NCI-H2107 (cell line): ENCODE results near the gene FARS2.
"Not testable (repeated sequence)": the region's sequence is repeated elsewhere in the genome, so short reads cannot be mapped to it uniquely, and the experiment has no call there.

ENCODE experiments used
- DNase-seq: peaks from one replicate; lab custom pipeline; 2025; lab: John Stamatoyannopoulos, UW

Gene FARS2

DNA sequence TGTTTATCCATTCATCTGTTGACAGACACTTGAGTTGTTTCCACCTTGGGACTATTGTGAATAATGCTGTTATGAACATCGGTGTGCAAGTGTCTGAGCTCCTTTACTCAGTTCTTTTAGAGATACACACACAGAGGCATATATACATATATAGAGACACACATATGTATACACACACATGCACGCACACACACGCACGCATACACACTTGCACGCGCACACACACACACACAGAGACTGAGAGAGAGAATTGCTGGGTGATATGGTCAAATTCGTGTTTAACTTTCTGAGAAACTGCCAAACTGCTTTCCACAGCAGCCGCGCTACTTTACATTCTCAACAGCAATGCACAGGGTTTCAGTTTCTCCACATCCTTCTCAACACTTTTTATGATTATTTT lies 273.3 kb downstream of the FARS2 start:
- DNase-seq, result no peak

DNA sequence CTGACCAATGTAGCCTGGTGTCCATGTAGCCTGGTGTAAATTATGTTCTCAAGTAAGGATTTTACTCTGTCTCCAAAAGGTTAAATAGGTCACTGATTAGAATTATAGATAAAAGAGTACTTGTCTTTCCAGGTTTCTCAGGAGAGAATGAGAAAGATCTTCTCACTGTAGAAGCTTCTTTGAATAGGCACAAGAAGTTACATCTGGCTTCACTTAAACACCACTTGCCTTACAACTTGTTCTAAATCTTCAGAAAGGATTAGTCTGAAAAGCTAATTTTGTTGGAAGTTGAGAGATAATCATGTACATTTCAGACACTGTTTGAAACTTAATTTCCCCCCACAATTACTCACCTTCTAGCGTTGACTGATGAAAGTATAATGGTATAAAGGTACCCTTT lies 275.3 kb downstream of the FARS2 start:
- no peak for DNase-seq

DNA sequence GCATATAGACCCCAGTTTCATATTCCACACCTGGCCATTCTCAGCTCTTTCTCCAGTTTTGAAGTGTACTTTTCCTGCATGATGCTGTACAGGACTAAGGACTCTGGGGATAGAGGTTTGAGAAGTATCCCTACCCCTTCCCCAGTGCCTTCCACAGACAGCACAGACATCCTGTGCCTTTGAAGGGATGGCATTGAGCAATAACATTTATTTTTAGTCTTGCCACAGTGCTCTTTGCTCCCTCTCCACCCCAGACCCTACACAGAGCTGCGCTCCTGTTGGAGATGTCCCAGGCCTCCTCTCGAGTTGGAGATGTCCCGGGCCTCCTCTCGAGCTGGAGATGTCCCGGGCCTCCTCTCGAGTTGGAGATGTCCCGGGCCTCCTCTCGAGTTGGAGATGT lies 275.8 kb downstream of the FARS2 start:
- DNase-seq, result no peak

DNA sequence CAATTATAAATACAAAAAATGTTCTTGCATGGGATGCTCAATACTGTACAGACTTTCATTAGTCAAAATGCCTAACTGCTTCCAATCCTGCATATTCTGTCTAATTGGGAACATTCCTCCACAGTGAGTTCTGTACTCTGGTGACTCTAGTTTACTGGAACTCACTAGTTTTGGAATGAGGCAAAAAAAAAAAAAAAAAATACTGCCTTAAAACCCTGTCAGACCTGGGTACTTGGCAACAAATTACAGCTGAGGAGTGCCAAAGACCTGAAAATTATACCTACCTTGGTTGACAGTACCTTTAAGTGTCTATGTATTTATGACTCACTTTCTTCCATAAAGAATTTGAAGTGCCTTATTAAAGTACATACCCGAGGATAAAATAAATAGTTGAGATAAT lies 276.7 kb downstream of the FARS2 start:
- DNase-seq, result no peak

DNA sequence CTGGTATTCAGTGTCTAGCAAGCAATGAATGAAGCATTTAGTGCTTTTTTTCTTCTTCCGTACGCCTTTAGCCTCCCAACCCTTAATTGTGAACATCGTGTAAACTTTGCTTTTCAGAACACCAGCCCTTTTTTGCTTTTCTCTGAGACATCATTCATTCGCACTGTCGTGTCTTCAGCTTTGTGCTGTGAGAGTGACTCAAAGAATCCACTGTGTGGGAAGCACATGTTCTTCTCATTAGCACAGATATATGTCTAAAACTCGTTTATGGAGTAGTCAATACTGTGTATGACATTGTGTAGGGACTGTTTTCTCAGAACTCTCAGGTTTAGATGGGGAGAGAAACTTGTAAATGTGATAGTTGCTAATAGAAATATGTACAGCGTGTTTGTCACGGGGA lies 279.1 kb downstream of the FARS2 start:
- DNase-seq, result no peak

DNA sequence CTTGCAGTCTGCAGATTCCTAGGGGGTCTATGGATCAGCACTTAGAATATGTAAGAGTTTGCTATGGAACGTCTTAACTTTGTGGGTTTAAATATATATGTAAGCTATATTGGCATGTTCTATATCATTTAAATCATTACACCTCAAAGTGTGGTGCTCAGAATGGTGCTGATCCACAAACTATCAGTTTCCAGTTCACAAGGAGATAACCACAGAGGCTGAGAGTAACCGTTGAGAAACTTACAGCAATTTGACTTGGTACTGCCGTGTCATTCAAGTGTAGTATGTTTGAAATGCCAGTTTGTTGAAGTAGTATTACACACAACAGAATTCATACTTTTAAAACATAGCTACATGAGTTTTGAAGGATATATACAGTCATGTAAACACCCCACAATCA lies 279.7 kb downstream of the FARS2 start:
- DNase-seq, result no peak

DNA sequence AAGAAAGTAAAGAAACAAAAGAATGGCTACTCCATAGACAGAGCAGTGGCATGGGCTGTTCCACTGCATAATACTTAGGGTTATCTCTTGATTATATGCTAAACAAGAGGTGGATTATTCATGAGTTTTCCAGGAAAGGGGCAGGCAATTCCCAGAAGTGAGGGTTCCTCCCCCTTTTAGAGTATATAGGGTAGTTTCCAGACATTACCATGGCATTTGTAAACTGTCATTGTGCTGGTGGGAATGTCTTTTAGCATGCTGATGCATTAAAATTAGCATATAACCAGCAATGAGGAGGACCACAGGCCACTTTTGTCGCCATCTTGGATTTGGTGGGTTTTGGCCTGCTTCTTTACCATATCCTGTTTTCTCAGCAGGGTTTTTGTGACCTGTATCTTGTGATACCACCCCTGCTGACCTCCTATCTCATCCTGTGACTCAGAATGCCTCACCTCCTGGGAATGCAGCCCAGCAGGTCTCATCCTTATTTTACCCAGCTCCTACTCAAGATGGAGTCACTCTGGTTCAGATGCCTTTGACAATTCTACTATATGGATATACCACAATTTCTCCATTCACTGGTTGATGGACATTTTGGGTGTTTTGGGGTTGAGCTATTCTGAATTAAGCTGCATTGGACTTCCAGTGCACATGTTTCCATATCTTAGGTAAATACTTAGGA lies 280.6 kb downstream of the FARS2 start:
- DNase-seq, result no peak

DNA sequence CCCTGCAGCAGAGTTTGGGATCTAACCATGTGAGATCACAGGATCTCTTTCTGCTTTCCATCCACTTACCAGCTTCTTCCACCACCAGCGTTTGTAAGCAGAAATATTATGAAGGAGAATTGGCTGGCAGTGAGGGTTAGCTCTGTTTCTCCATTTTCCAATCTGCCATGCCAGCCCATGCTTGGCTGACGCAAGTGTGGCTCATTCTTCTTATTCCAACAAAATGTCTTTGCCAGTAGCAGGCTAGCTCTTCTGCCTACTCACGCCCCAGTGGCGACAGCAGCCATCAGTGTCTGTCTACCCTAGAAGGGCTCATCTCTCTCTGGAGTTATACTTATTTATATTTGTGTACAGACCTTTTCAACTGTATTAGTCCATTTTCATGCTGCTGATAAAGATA lies 286.2 kb downstream of the FARS2 start:
- DNase-seq, result no peak

DNA sequence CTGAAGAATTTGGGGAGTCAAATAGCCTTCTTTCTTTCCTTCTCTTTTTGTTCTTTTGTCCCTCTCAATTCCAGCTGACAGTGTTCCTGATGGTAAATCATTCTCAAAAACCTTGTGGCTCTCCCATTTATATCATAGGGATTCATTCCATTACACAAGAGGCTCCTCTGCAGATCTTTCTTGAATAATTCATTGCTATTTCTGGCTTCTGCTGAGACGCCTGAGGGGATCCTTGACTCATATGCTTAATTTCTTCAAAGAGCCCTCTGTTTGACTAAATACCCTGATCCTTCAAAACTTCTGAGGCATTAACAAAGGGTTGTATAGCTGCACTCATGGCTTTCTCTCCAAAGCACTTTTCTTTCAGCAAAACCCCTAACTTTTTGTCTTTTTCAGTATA lies 289.3 kb downstream of the FARS2 start:
- DNase-seq, result no peak

DNA sequence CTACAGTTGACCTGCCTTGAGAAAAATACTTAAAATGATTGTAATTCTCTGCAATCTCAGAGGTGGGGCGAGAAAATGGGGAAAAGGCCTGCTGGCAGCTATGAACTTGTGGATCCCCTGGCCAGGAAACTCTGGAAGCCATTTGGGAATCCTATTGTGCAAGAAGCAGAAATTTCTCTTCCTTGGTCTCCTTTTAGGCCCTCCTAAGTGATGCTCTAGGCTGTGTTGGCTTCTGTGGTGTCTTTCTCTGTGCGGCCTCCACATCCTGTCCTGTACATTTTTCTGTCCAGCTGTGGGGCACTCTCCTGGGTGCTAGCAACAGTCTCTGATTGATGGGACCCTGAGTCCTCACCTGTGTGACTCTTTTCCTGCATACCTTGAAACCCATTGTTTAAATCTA lies 290.9 kb downstream of the FARS2 start:
- no peak for DNase-seq

DNA sequence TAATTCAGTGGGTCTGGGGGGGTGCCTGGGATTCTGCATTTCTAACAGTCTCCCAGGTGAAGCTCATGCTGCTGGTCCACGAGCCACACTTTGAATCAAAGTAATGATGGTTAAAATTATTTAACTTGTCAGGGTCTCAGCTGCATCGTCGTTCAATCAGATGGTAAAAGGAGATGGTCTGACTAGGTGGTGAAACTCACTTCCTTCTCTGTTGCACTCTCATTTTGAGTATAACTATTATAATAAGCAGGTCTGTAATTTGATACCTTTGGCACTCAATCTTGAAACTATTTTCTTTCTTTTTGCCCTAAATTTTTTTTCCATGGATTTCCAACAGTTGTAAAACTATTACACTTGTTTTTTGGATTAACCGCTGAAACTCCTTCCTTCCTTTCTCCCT lies 292.5 kb downstream of the FARS2 start:
- DNase-seq, result no peak

DNA sequence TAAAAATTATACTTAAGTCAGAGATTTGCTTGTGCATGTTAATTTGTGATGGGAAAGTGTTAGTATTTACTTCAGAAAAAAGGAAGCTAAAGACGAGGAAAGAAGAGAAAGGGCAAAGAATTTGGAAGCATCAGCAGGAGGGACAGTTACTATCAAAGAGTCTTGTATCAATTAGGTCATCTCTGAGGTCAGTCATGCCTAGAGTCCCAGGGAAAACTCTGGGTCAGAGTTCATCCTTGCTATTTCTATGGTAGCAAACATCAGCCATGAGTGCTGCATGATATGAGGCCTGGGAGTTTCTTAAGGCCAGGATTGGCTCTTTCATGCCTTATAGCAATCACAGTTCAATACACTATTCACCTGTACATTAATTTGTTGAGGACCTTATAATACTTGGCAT lies 292.9 kb downstream of the FARS2 start:
- DNase-seq, result no peak

DNA sequence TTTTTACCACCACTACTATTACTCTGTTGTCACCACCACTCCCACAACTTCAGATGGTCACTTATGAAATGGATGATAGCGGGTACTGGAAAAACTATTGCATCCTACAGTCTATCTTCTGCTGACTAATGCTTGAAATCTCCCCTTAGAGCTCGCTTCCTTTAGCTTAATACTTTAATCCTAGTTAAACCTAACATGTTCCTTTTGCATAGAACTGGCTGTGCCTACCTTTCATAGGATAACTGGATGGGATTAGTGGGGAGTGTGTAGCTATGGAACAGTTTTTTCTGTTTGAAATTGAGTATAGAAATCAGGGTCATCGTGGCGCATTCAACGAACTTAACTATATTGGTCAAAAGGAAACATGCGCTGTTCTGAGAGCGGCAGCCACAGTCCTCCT lies 294.7 kb downstream of the FARS2 start:
- DNase-seq, result no peak

DNA sequence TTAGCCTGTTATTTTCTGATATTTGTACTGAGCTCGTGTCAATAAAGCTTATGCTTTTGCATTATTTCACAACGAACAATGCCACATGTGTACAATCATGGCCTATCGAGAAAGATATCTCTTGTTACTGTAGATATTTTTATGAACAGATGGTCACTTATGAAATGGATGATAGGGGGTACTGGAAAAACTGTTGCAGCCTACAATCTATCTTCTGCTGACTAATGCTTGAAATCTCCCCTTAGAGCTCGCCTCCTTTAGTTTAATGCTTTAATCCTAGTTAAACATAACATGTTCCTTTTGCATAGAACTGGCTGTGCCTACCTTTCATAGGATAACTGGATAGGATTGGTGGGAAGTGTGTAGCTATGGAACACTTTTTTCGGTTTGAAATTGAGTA lies 296.2 kb downstream of the FARS2 start:
- no peak for DNase-seq

DNA sequence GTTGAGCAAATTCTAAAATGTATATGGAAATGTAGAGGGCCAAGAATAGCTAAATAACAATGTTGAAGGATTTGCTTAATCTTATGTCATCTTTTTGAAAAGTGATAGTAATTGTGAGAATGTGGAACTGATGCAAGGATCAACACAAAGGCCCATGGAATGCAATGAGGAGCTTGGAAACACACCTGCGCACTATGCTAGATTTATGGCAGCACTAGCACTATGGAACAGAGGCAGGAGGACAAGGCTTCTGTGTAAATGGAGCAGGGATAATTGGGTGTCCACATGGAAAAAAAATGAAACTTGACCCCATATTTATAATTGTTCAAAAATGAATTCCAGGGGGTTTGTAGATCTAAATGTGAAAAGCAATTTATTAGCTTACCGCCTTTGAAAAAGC lies 298.3 kb downstream of the FARS2 start:
- no peak for DNase-seq

DNA sequence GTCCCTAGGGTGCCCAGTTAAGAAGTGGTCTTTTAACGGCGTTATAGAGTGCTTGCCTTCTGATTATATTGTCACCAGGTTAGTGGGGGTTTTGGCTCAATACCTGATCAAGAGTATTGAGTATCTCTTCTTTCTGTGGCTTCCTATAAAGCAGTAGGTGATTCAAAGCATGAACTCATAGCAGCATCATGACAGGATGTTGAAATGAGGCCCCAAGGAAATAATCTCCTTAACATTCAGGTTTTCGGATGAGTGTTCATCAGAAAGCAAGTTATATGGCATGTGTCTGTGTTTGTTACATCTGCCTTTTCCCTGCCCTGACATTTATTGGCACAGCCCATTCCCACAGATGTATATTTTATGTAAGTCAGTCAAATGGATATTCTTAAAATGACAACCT lies 301.0 kb downstream of the FARS2 start:
- DNase-seq, result no peak

DNA sequence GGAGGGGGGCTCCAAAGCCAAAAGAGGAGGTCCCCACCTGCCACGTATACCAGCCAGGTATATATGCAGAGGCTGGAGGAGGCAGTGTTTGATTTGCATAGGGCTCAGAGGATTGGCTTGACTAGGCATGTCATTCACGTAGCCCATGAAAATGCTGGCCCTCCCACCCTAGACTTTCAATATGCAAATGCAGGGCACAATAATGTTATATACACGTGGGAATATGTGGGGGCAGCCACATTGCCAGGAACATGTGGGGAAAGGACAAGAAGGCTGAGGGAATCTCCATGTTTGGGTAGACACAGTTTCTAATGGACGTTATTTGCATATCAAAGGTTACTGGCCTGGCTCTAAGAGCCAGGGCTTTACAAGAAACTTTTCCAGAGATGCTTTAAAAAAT lies 301.8 kb downstream of the FARS2 start:
- DNase-seq, result no peak

DNA sequence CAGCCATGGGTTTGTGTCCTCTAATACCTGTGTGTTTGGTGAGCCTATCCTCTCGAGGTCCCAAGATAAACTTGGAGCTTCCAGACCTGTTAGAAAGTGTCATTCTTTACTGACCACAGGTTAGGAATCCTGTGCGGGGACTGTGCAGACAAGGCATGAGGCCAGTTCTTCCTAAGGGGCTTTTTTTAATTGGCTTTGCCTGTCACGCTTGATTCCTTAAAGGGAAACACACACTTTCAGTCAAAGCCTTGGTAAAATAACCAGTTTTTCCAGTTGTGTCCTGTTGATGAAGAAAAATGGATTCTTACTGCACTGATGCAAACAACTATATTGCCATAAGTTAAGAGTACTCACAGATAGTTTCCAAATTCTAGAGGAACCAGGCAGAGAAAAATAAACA lies 303.4 kb downstream of the FARS2 start:
- not testable (repeated sequence) for DNase-seq

DNA sequence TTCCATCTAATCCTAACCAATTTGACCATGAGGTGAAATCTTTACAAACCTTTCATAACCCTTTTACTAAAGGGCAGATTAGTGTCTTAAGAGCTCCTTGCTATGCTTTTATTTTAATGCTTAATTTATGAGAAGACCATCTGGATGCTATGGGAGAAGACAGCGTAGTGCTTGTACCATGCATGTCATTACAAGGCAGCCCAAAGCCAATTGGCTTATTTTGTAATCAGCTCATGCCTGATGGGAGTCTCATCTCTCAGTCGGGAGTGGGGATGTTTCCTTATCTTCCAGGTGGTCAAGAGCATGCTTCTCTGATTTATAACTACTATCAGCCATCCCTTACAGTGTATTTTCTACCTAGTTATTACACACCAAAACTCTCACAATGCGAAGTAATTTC lies 304.7 kb downstream of the FARS2 start:
- DNase-seq, result no peak

DNA sequence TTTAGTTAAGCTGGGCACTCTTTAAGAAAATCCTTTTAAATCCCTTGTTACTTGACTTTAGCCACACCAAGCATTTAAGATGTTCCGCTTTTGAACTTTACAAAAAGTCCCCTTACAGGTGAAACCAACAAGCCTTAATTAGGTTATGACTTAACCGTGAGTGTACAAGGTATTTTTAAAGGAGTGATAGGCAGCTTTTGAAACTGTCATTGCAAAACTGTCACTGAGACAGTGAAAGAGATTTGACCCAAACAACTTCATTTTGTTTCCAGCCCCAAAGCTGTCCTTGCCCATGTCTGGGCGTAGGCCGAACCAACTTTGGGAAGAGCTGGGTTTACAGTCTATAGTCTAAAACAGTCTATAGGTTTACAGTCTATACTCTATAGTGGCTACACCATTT lies 305.4 kb downstream of the FARS2 start:
- no peak for DNase-seq

DNA sequence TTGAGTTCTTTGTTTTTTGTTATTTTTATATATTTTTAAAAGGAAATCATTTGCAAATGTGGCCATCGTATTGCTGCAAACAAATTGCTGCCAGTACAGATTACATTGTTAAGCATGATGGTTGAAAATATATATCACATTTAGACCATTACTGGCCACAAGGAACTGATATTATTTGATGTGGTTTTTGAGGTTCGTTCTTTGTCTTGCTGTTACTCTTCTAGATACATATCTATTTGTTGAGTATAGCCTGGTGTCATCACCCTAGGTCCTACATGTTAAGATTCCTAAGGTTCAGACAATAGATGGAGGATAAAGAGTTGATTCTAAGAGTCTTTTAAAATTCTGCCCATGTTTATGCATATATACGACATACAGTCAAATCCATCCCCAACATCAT lies 306.0 kb downstream of the FARS2 start:
- DNase-seq, result no peak

DNA sequence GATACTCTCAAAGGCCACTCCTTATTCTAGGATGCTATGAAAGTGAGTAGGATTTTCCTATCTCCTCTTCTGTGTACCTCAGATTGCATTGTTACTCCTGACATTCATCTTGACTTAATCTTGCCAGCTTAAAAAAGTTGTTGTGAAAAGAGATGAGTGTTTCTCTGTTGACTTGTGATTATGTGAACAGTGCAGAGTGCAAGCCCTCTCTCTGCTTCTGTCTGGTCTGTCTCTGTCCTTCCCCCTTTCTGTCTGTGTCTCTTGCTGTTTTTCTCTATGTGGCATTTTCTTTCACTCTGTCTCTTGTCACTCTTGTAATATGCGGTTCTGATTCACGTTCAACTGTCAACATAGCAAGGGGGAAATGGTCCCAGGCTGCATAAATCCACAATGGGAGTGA lies 306.6 kb downstream of the FARS2 start:
- no peak for DNase-seq

DNA sequence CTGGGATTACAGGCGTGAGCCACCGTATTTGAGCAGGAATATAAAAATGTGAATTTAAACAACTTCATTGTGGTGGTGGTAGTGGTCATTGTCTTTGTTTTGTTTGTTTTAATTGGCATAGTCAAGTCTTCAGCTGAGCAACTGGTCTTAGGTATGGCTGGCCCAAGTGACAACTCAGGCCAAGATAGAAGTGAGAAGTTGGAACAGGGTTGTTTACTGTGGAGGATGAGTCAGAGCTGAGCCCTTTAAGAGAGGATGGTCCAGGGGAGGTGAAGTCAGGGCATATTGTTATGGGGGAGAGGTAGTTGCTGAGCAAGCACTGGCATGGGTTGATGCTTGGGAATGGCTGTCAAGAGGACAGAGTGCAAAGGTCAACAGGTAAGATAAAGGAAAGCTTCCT lies 308.2 kb downstream of the FARS2 start:
- DNase-seq, result no peak

DNA sequence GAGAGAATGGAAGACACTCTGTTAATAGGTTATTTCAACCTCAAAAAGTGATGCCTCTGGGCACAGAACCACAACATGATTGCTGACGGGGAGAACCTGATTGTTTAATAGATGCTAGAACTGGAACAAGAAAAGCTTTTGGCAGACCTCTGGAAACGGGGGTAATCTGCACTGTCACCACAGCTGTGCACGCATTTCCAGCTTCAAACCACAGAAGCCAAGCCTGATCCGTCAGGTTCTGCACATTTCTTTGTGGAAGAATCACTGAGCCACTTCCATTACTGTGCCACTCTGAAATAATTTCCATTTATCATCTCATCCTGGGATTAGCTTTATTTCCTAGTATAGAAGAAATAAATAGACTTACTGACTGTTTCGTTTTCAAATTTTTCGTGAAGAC lies 309.3 kb downstream of the FARS2 start:
- DNase-seq, result no peak
